ENCODE results near the gene NRXN2. TPM values are rescaled to one million over a fixed set of nuclear protein-coding genes. Genes with fewer than 3 reads are reported as not detected.
"Not testable (repeated sequence)": the region's sequence is repeated elsewhere in the genome, so short reads cannot be mapped to it uniquely, and the experiment has no call there.

NRXN2 gene
- total and polyA plus RNA-seq, 9 donors = 11.8 to 41.8 (median 30.5) TPM

DNA sequence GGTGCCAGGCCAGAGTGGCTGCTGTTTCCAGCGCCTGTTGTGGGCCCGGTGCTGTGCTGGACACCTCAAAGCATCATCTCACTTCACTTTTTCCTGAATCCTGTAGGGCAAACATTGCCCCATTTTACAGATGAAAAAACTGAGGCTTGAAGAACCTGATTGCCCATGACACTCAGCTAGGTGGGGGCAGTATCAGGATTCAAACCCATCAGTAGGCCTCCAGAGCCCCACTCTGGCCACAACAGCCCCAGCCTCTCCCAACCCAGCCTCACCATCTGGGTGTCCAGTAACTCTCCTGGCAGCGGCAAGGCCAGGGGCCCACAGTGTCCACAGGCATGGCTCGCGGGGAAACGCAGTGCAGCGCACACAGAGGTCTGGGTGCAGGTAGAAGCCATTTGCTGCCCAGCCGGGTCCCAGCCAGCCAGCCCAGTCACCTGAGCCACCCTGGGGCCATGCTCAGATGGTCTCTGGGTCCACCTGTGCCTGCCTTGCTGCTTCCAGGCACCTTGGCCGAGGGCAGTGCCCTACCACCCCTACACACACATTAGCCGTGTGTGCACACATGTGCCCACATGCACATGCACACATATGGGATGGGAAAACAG lies 120.4 kb downstream of the NRXN2 start:
- Histone ChIP-seq H3K27me3 (ENCODE audit: control insufficient read depth, insufficient read depth, low read length) (peaks cover 11% of the 10 kb centered on the region), H3K4me1 (ENCODE audit: control insufficient read depth, insufficient read depth, low read length) (no peaks in the 10 kb centered on the region), H3K4me3 (ENCODE audit: low read length) (no peak overlapping the region), H3K27ac (ENCODE audit: low read length) (no peak overlapping the region), H3K36me3 (ENCODE audit: control insufficient read depth, insufficient read depth, low read length) (no peaks in the 10 kb centered on the region), H3K9me3 (replicated peaks; ENCODE audit: control insufficient read depth, low read depth, low read length) (no peaks in the 10 kb centered on the region)
- WGBS (ENCODE audit: insufficient coverage) = 86% methylated on average over 10 of the region's 10 CpGs
- no peak for DNase-seq

DNA sequence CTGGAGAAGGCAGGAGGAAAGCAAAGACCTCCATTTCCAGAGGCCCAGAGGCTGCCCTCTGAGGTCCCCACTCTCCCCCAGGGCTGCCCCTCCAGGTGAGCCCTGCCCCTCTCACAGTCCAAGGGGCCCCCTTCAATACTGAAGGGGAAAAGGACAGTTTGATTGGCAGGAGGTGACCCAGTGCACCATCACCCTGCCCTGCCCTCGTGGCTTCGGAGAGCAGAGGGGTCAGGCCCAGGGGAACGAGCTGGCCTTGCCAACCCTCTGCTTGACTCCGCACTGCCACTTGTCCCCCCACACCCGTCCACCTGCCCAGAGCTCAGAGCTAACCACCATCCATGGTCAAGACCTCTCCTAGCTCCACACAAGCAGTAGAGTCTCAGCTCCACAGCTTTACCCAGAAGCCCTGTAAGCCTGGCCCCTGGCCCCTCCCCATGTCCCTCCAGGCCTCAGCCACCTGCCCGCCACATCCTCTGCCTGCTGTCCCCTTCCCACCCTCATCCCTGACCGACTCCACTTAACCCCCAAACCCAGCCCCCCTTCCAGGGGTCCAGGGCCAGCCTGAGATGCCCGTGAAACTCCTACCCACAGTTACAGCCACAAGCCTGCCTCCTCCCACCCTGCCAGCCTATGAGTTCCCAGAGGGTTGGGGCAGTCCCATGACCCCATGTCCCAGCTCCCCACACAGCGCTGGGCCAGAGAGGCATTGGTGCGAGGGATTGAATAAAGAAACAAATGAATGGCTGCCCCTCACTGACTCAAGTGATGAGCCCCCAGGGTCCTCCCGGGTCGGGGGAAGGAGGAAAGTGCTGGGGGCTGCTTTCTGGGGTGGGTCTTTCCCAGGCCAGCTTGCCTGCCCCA lies 121.2 kb downstream of the NRXN2 start:
- no peaks in the 10 kb centered on the region for H3K36me3 ChIP-seq (ENCODE audit: control insufficient read depth, insufficient read depth, low read length)
- no peaks in the 10 kb centered on the region for H3K9me3 ChIP-seq (replicated peaks; ENCODE audit: control insufficient read depth, low read depth, low read length)

DNA sequence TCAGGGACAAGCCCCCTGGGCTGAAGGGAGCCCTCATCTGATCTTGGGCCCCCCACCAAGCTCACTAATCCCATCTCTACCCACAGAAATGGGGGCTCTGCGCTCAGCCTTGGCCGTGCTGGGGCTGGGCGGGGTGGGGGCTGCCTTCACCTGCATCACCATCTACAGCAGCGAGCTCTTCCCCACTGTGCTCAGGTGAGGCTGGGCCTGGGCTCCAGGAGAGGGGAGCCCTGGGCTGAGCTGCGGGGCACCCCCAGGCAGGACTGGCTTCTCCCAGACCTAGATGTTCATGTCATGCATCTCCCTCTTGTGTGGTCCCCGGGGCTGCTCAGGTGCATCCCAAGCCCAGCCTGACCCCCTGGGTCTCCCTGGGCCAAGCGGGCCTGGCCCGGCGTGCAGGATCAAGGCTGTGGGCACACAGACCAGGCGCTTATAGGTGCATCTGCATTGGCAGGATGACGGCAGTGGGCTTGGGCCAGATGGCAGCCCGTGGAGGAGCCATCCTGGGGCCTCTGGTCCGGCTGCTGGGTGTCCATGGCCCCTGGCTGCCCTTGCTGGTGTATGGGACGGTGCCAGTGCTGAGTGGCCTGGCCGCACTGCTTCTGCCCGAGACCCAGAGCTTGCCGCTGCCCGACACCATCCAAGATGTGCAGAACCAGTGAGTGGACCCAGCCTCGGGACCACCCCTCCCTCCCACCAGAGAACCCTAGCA lies 122.6 kb downstream of the NRXN2 start:
- WGBS (ENCODE audit: insufficient coverage) = 88% methylated on average over 14 of the region's 19 CpGs
- no peak for DNase-seq
- H3K27me3 ChIP-seq (ENCODE audit: control insufficient read depth, insufficient read depth, low read length) = peaks cover 6% of the 10 kb centered on the region

More for the DNA sequence above, 121.2 kb downstream of the NRXN2 start:
- 78% methylated on average over 6 of the region's 12 CpGs for WGBS (ENCODE audit: insufficient coverage)
- no peak for DNase-seq
- H3K27me3 ChIP-seq (ENCODE audit: control insufficient read depth, insufficient read depth, low read length) = peaks cover 9% of the 10 kb centered on the region
- no peaks in the 10 kb centered on the region for H3K4me1 ChIP-seq (ENCODE audit: control insufficient read depth, insufficient read depth, low read length)
- H3K27ac ChIP-seq (ENCODE audit: low read length) = no peak overlapping the region
- no peak overlapping the region for H3K4me3 ChIP-seq (ENCODE audit: low read length)

DNA sequence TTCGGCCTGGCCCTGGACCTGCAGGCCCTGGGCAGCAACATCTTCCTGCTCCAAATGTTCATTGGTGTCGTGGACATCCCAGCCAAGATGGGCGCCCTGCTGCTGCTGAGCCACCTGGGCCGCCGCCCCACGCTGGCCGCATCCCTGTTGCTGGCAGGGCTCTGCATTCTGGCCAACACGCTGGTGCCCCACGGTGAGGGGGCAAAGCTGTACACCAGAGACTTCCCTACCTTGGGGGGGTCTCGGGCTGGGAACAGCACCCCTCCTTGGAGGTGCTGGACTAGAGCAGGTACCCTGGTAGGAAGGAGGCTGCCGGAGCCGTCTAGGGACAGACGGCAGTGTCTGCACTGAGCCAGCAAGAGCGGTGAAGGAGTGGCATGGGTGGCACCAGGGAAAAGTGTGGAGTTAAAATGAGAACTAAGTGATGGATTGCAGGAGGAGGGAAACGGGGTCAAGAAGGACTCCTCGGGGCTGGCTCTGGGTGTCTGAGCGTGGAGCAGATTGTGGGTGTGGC lies 123.2 kb downstream of the NRXN2 start:
- no peaks in the 10 kb centered on the region for H3K36me3 ChIP-seq (ENCODE audit: control insufficient read depth, insufficient read depth, low read length)

More for the DNA sequence above, 122.6 kb downstream of the NRXN2 start:
- Histone ChIP-seq H3K36me3 (ENCODE audit: control insufficient read depth, insufficient read depth, low read length) (no peaks in the 10 kb centered on the region), H3K9me3 (replicated peaks; ENCODE audit: control insufficient read depth, low read depth, low read length) (peaks cover 5% of the 10 kb centered on the region), H3K4me1 (ENCODE audit: control insufficient read depth, insufficient read depth, low read length) (no peaks in the 10 kb centered on the region), H3K4me3 (ENCODE audit: low read length) (no peak overlapping the region), H3K27ac (ENCODE audit: low read length) (no peak overlapping the region)

DNA sequence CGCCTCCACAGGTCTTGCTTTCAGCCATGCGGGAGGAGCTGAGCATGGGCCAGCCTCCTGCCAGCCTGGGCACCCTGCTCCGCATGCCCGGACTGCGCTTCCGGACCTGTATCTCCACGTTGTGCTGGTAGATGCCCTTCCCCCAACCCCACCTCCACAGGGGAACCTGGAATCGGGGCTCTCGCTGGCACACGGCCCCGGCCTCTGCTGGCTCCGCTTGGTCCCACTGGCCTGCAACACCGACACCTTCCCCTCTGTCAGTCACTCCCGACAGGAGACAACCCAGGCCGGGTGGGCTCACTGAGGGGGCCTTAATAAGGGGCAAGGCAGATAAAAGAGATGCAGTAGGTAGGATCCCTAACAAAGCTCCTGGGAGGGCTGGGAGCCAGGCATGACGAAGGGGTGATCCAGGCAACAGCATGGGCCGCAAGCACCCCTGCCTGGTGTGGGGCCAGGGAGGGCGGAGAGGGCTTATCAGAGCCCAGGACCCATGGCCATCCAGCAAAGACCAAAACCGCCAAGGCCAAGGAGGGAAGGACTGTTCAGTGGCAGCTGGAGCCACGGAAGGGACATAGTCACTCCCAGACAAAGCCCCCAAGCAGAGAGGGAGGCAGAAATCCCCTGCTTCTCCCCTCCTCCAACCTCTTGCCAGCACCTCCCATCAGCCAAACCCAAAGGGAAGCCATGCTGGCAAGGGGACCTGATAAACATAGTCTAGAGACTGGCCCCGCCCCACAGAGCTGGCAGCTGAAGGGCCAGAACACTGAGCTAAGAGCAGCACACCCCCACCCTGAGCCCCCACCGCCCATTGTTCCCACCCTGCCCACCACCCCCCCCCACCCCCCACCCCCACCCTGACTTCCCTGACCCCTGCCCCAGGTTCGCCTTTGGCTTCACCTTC lies 124.0 kb downstream of the NRXN2 start:
- no peak for DNase-seq
- Histone ChIP-seq H3K4me1 (ENCODE audit: control insufficient read depth, insufficient read depth, low read length) (no peaks in the 10 kb centered on the region), H3K36me3 (ENCODE audit: control insufficient read depth, insufficient read depth, low read length) (no peaks in the 10 kb centered on the region), H3K4me3 (ENCODE audit: low read length) (no peak overlapping the region), H3K27me3 (ENCODE audit: control insufficient read depth, insufficient read depth, low read length) (peaks cover 2% of the 10 kb centered on the region), H3K27ac (ENCODE audit: low read length) (no peak overlapping the region), H3K9me3 (replicated peaks; ENCODE audit: control insufficient read depth, low read depth, low read length) (peaks cover 5% of the 10 kb centered on the region)
- WGBS (ENCODE audit: insufficient coverage) = 73% methylated on average over 7 of the region's 23 CpGs

More for the DNA sequence above, 123.2 kb downstream of the NRXN2 start:
- Histone ChIP-seq H3K4me1 (ENCODE audit: control insufficient read depth, insufficient read depth, low read length) (no peaks in the 10 kb centered on the region), H3K9me3 (replicated peaks; ENCODE audit: control insufficient read depth, low read depth, low read length) (peaks cover 5% of the 10 kb centered on the region), H3K27me3 (ENCODE audit: control insufficient read depth, insufficient read depth, low read length) (peaks cover 2% of the 10 kb centered on the region), H3K27ac (ENCODE audit: low read length) (no peak overlapping the region), H3K4me3 (ENCODE audit: low read length) (no peak overlapping the region)
- DNase-seq = no peak
- WGBS (ENCODE audit: insufficient coverage) = 86% methylated on average over 14 of the region's 17 CpGs

DNA sequence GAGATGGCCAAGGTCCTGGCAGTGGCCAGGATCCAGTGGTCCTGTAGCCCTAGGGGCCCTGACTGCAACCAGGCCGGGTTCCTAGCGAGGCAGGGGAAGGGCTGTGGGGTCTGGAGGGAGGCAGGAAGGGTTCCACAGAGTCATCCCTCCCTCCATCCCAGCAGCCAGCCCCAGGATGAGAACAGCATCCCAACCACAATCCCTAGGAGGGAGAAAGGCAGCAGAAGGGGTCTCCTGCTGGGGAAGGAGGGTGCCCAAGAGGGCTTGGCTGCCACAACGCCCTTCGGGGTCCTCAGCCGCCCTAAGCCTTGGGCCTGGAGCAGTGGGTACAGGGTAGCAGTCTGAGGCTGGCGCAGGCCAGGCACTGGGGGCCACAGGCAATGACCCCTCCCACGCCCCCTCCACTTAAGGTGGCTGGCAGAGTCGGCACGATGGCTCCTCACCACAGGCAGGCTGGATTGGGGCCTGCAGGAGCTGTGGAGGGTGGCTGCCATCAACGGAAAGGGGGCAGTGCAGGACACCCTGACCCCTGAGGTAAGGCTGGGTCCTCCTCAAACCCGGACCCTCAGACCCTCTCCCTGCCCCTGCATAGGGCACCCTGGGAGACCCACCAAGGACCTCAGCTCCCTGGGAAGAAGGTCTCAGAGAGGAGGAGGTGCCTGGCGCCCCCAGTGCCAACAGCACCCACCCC lies 124.7 kb downstream of the NRXN2 start:
- DNase-seq = no peak
- peaks cover 5% of the 10 kb centered on the region for H3K27me3 ChIP-seq (ENCODE audit: control insufficient read depth, insufficient read depth, low read length)
- H3K9me3 ChIP-seq (replicated peaks; ENCODE audit: control insufficient read depth, low read depth, low read length) = peaks cover 5% of the 10 kb centered on the region
- no peak overlapping the region for H3K27ac ChIP-seq (ENCODE audit: low read length)
- H3K4me1 ChIP-seq (ENCODE audit: control insufficient read depth, insufficient read depth, low read length) = no peaks in the 10 kb centered on the region
- no peak overlapping the region for H3K4me3 ChIP-seq (ENCODE audit: low read length)
- H3K36me3 ChIP-seq (ENCODE audit: control insufficient read depth, insufficient read depth, low read length) = no peaks in the 10 kb centered on the region
- 90% methylated on average over 5 of the region's 12 CpGs for WGBS (ENCODE audit: insufficient coverage)

DNA sequence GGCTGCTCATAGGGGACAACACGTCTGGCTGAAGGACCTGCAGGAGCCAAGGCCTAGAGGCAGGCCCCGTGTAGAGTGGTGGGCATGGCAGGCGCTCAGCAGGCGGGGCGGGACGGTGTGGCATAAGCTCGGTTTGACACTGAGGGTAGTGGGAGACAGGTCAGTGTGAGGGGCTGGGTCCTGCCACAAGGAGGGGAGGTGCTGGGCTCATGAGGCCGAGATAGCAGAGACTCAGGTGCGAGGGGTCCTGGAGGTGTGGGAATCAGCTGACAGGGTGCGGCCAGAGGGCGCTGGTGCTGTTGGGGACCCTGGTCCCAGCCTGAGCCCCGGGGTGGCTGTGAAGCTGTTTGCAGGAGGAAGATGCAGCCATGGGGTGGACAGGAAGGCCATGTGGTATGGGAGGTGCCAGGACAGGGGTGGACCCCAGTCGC lies 125.3 kb downstream of the NRXN2 start:
- Histone ChIP-seq H3K27ac (ENCODE audit: low read length) (no peak overlapping the region), H3K4me3 (ENCODE audit: low read length) (no peak overlapping the region), H3K9me3 (replicated peaks; ENCODE audit: control insufficient read depth, low read depth, low read length) (peaks cover 5% of the 10 kb centered on the region), H3K36me3 (ENCODE audit: control insufficient read depth, insufficient read depth, low read length) (no peaks in the 10 kb centered on the region), H3K27me3 (ENCODE audit: control insufficient read depth, insufficient read depth, low read length) (peaks cover 5% of the 10 kb centered on the region), H3K4me1 (ENCODE audit: control insufficient read depth, insufficient read depth, low read length) (no peaks in the 10 kb centered on the region)
- DNase-seq = no peak
- 84% methylated on average over 13 of the region's 13 CpGs for WGBS (ENCODE audit: insufficient coverage)

DNA sequence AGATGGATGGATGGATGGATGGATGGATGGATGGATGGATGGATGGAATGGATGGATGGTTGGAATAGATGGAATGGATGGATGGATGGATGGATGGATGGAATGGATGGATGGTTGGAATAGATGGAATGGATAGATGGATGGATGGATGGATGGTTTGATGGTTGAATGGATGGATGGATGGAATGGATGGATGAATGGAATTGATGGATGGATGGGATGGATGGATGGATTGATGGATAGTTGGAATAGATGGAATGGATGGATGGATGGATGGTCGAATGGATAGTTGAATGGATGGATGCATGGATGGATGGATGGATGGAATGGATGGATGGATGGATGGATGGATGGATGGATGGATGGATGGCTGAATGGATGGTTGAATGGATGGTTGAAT lies 127.1 kb downstream of the NRXN2 start:
- not testable (repeated sequence) for H3K4me3 ChIP-seq (ENCODE audit: low read length); H3K36me3 ChIP-seq (ENCODE audit: control insufficient read depth, insufficient read depth, low read length); H3K27ac ChIP-seq (ENCODE audit: low read length); H3K9me3 ChIP-seq (replicated peaks; ENCODE audit: control insufficient read depth, low read depth, low read length); DNase-seq; H3K4me1 ChIP-seq (ENCODE audit: control insufficient read depth, insufficient read depth, low read length); H3K27me3 ChIP-seq (ENCODE audit: control insufficient read depth, insufficient read depth, low read length)
- 58% methylated on average over 1 of the region's 1 CpG for WGBS (ENCODE audit: insufficient coverage)

All from muscle of leg (tissue), 11 donors.